ENCODE results near the gene PFN3. TPM values are rescaled to one million over a fixed set of nuclear protein-coding genes. Genes with fewer than 3 reads are reported as not detected.

PFN3 gene
- total and polyA plus RNA-seq, 8 donors, result not detected

GRCh38 chr5:177390363-177391300 lies 9.8 kb downstream of the PFN3 start:
- TF ChIP-seq EP300 (IDR thresholded peaks at IDR 0.05) (no peak), CTCF (IDR thresholded peaks at IDR 0.05) (peak in 6 of 7 experiments; percentile 68 to 99 (median 98)), POLR2AphosphoS5 (IDR thresholded peaks at IDR 0.05) (peak in 1 of 3 donors; percentile 60)
- intact Hi-C loops (cut with DNase I; ENCODE audit: low total_unique reads), result loop anchor here (5.0 kb wide), 1 partner anchor 112 kb away; no protein-coding TSS in a partner anchor
- Histone ChIP-seq H3K27ac (peak overlapping the region in 4 of 5 donors; percentile 24 to 33 (median 26)), H3K4me3 (no peak overlapping the region), H3K9me3 (no peaks in the 10 kb centered on the region), H3K36me3 (no peaks in the 10 kb centered on the region), H3K4me1 (peaks cover 0 to 20% (median 15%) of the 10 kb centered on the region in 4 donors), H3K27me3 (peaks cover 0 to 32% (median 3%) of the 10 kb centered on the region in 3 donors)
- DNase-seq, result peak; percentile 89 to 96
- WGBS, 5 donors, result 20 to 30% (median 27%) methylated on average over 9 to 13 of the region's 13 CpGs

- DNase-seq, result peak in 1 of 2 donors; percentile 73
- 27 to 48% (median 38%) methylated on average over 20 to 21 of the region's 21 CpGs for WGBS, 5 donors
- Histone ChIP-seq H3K27ac (peak overlapping the region; percentile 5 to 33 (median 26)), H3K27me3 (peaks cover 0 to 32% (median 3%) of the 10 kb centered on the region in 3 donors), H3K4me3 (no peak overlapping the region), H3K9me3 (no peaks in the 10 kb centered on the region), H3K4me1 (peaks cover 0 to 20% (median 15%) of the 10 kb centered on the region in 4 donors), H3K36me3 (no peaks in the 10 kb centered on the region)
- no peak for TF ChIP-seq EP300 (IDR thresholded peaks at IDR 0.05)
- no peak for TF ChIP-seq CTCF (IDR thresholded peaks at IDR 0.05)
- TF ChIP-seq POLR2AphosphoS5 (IDR thresholded peaks at IDR 0.05), result no peak
- no peak for TF ChIP-seq POLR2A (IDR thresholded peaks at IDR 0.05)
- intact Hi-C loops (cut with DNase I; ENCODE audit: low total_unique reads), result loop anchor here (5.0 kb wide), 1 partner anchor 113 kb away; no protein-coding TSS in a partner anchor
Measured at GRCh38 chr5:177389241-177390169, 11.0 kb downstream of the PFN3 start.

- Histone ChIP-seq H3K4me1 (peaks cover 0 to 20% (median 15%) of the 10 kb centered on the region in 4 donors), H3K36me3 (no peaks in the 10 kb centered on the region), H3K9me3 (no peaks in the 10 kb centered on the region), H3K4me3 (no peak overlapping the region), H3K27ac (peak overlapping the region in 1 of 5 donors; percentile 27), H3K27me3 (peaks cover 0 to 36% (median 3%) of the 10 kb centered on the region in 3 donors)
- DNase-seq, result no peak
- WGBS, 5 donors, result 81 to 92% (median 88%) methylated on average over 10 of the region's 10 CpGs
- TF ChIP-seq CTCF (IDR thresholded peaks at IDR 0.05), result no peak
- TF ChIP-seq EP300 (IDR thresholded peaks at IDR 0.05), result no peak
- TF ChIP-seq POLR2AphosphoS5 (IDR thresholded peaks at IDR 0.05), result no peak
- no peak for TF ChIP-seq POLR2A (IDR thresholded peaks at IDR 0.05)
- intact Hi-C loops (cut with DNase I; ENCODE audit: low total_unique reads), result no loop called here
Measured at GRCh38 chr5:177388521-177389052, 11.9 kb downstream of the PFN3 start.

All from stomach (tissue), 9 donors.